Body of pancreas (tissue), 4 donors: ENCODE data around the gene CGNL1.

Experiments used
- CTCF ChIP-seq, 7 experiments: fragments of 450-650 bp in 4 of 7; fragments of 200-600 bp in 3 of 7; sonication (generic) in 3 of 7; IDR thresholded peaks; one replicate each; pipeline ENCODE4 v1.5.1; 2016 to 2019; ENCODE audit warnings: antibody characterized with exemption in 7 of 7
- POLR2A ChIP-seq, 3 donors: fragments of 450-650 bp; IDR thresholded peaks; one replicate each; pipeline ENCODE4 v1.6.1; 2016; ENCODE audit warnings: antibody characterized with exemption in 3 of 3, mild to moderate bottlenecking in 2 of 3

- no peak for TF ChIP-seq CTCF (IDR thresholded peaks at IDR 0.05)
- no peak for TF ChIP-seq POLR2A (IDR thresholded peaks at IDR 0.05)
These were observed 51.1 kb downstream of the CGNL1 start for GRCh38 chr15:57427367-57427821.
